GM21515 (cell line): ENCODE data around the gene SLC25A6.
"Not testable (repeated sequence)": the region's sequence is repeated elsewhere in the genome, so short reads cannot be mapped to it uniquely, and the experiment has no call there.

Experiments used
- ATAC-seq: cut with Tn5 transposase; IDR thresholded peaks from one replicate; pipeline ENCODE4 v1.9.1; 2021; ENCODE audit not compliant: unreplicated experiment

The SLC25A6 gene

DNA sequence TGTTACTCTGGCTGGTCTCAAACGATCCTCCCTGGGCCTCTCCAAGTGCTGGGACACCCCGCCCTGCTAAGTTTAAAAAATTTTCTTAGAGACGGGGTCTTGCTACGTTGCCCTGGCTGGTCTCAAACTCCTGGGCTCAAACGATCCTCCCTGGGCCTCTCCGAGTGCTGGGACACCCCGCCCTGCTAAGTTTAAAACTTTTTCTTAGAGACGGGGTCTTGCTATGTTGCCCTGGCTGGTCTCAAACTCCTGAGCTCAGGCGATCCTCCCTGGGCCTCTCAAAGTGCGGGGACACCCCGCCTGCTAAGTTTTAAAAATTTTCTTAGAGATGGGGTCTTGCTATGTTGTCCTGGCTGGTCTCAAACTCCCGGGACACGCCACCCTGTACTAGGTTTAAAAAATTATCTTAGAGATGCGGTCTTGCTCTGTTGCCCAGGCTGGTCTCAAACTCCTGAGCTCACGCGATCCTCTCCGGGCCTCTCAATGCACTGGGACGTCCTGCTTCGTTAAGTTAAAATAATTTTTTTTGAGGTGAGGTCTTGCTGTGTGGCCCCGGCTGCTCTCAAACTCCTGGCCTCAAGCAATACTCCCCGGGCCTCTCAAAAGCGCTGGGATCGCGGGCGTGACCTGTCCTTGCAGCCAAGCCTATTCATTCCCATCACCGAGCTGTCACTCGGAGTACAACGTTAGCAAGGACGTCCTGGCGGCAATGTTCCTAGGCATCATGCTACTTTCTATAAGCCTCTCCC, 1.1 kb downstream of the SLC25A6 start:
- no peak for ATAC-seq

DNA sequence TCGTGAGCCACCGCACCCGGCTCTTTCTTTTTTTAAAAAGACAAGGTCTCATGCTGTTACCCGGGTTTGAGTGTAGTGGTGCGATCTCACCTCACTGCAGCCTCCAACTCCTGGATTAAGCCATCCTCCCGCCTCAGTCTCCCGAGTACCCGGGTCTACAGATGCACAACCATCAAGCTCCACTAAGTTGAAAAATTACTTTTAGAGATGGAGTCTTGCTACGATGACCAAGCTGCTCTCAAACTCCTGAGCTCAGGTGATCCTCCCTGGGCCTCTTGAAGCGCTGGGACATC, 2.0 kb downstream of the SLC25A6 start:
- ATAC-seq, result no peak

DNA sequence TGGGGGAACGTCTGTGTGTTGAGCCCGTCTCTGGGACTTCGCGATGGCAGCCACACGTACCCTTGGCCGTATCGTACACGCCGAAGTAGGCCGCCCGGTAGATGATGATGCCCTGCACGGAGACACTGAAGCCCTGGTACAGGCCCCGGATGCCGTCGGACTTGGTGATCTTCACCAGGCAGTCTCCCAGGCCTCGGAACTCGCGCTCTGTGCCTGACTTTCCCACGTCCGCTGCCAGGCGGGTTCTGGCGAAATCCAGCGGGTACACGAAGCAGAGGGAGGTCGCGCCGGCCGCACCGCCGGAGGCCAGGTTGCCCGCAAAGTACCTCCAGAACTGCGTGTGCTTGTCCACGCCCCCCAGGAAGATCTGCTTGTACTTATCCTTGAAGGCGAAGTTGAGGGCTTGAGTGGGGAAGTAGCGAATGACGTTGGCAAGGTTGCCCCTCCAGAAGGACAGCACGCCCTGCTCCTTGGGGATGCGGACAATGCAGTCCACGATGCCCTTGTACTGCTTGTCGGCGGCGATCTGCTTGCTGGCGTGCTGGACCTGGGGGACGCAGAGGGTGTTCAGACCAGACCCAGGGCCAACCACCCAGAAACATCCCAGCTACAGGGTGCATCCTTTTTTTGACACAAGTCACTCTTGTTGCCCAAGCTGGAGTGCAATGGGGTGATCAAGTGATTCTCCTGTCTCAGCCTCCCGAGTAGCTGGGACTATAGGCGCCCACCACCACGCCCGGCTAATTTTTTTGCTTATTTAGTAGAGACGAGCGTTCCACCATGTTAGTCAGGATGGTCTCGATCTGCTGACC, 2.5 kb downstream of the SLC25A6 start:
- ATAC-seq, result no peak

DNA sequence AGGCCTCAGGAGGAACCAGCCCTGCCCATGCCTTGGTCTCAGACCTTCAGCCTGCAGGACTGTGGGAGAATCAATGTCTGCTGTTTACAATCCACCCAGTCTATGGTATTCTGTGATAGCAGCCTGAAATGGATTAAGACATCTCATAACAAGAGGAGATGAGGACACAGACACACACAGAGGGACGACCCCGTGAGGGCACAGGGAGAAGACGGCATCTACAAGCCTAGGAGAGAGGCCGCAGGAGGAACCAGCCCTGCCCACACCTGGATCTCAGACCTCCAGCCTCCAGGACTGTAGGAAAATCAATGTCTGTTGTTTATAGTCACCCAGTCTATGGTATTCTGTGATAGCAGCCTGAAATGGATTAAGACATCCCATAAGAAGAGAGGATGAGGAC, 3.3 kb downstream of the SLC25A6 start:
- no peak for ATAC-seq

DNA sequence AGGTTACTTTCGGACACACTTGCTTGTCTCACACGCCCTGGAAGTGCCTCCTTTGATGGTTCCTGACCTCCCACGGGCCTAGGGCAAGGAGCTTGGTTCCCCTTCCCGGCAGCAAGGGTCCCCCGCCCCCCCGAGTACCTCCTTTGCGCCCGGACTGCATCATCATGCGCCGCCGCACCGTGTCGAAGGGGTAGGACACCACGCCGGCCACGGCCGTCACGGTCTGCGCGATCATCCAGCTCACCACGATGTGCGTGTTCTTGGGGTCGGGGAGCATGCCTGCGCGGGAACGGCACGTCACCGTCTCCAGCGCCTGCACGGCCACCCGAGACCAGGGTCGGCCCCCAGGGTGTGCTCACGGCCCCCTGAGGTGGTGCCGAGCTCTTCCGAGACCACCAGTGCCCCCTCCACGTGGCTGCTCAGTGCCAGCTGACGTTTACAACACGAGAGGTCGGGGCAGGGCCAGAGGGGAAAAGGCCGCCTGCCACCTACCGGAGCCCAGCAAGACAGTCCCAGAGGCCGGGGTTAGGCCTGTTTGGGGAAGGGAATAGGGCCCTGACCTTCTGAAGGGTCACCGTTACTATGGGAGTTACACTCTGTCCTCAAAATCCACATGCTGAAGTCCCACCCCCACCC, 4.7 kb downstream of the SLC25A6 start:
- no peak for ATAC-seq

DNA sequence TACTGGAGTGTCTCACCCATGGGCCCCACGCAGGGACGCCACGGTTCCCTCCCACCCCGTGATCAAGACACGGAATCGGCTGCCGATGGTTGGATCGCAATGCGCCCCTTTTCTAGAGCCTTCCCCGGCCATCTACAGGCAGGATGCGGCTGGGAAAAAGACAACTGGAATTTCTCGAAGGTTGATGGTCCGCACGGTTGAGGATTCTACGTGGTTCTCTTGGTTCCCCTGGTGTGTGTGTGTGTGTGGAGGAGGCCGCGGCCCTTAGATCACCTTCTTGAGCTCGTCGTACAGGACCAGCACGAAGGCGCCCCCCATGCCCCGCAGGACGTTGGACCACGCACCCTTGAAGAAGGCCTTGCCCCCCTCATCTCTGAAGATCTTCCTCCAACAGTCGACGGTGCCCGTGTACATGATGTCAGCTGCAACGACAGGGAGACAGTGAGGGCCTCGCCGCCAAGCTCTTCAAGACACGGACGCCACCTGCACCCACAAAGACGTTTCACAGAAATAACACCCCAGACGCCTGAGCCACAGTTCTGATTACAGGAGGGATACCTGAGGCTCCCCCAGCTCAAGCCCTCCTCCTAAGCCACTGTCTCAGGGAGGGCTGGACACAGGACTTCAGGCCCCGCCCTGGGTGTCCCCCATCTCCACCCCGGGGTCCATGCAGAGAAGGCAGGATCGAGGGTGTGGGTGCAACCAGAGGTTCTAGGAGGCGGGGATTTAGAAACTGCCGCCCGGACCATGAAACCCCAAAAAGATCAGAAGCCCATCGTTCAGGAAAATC, 5.4 kb downstream of the SLC25A6 start:
- ATAC-seq, result no peak

DNA sequence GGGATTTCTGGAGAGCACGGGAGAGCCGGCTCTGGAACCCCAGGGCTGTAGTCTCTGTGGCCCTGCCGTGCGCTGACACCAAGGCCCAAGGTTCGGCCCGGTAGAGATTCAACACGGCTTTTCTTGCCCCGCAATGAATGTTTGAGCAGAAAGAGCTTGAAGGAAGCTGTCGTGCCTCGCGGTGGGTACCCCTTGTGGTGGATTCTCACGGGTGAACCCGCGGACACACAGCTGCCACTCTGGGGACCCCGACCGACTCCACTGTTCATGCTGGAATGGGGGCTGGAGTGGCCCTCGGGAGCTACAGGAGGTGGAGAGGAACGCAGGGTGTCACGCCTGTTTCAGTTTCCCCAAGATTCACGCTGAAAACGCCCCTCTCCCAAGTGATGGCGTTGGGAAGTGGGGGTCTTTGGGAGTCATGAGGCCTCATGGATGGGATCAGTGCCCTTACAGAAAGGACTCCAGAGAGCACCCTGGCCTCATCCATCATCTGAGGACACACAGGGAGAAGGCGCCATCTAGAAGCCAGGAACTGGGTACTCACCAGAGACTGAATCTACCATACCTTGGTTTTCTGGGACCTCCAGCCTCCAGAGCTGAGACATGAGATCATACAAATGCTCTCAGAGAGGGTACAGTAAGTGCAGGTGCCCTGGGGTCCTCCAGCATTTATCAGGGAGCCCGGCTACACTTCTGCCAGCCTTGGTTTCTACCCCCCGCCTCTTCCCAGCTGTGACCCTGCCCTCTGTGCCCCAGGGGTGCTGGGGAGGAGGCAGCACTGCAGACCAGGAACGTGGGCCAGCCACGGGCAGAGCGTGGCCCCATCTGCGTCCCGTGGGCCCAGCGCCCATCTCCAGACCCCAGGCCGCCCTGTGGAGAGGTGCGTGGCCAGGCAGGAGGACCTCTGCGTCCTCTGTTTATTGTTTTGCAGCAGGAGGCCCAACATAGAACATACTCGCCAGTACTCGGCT, 6.4 kb downstream of the SLC25A6 start:
- ATAC-seq, result no peak

DNA sequence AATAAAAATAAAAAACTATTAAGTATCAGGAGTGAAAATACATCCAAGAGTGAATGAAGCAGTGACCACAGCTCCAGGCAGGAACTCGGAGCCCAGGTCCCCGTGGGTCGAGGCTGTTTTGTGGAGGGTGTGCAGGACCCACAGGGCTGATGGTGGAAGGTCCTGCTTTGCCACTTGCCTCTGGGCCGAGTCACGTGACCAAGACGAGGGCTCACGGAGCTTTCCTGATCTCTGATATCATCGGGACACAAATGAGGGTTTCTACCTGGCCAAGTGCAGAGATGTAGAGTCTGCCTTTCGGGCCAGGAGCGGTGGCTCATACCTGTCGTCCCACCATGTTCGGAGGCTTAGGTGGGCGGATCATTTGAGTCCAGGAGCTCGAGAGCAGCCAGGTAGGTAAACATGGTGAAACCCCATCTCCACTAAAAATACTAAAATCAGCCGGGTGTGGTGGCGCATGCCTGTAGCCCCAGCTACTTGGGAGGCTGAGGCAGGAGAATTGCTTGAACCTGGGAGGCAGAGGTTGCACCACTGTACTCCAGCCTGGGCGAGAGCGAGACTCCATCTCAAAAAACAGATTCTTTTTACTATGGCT, 7.2 kb downstream of the SLC25A6 start:
- no peak for ATAC-seq

DNA sequence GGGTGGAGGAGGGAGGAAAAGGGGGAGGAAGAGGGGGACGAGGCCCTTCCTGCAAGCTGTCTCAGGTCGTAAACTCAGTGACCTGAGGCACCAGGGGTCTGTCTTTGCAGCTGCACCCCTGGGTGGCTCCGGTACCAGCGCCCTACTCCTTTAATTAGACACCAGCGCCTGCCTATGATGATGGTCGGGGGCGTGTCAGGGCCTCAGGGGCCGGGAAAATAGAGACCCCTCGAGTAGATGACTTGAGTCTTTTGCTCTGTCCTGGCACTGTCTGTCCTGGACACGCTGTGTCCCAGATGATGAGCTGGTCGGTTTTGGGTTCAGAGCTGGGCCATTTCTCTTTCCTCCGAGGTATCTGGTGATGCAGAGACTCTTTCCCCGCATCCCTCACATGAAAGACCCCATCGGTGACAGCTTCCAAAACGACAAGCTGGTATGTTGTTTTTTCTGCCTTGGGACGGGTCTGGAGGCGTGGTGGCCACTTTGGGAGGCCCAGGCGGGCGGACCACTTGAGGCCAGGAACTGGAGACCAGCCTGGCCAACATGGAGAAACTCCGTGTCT, 11.2 kb downstream of the SLC25A6 start:
- no peak for ATAC-seq

DNA sequence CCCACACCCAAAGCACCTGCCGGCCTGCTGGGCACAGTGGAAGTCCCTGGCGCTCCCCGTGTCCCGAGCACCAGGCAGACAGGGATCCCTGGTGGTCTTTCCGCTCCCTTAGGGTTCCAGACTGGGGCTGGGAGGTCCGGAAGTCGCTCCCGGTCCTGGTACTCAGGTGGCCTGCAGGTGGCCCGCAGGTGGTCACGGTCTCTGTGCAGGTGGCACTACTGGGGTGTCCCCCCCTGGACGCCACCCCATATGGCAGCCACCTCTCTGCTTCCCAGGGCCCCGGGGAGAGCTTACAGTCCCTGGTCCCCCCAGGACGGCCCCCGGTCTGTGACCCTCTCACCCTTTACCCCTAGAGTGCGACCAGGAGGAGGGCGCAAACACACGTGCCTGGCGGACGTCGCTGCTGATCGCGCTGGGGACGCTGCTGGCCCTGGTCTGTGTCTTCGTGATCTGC, 13.6 kb downstream of the SLC25A6 start:
- no peak for ATAC-seq

DNA sequence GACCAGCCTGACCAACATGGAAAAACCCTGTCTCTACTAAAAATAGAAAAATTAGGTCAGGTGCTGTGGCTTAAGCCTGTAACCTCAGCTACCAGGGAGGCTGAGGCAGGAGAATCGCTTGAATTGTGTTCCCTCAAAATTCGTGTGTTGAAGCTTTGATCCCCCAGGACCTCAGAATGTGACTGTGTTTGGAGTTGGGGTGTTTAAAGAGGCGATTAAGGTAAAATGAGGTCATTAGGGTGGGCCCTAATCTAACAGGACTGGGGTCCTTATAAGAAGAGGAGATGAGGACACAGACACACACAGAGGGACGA, 23.6 kb downstream of the SLC25A6 start:
- no peak for ATAC-seq

DNA sequence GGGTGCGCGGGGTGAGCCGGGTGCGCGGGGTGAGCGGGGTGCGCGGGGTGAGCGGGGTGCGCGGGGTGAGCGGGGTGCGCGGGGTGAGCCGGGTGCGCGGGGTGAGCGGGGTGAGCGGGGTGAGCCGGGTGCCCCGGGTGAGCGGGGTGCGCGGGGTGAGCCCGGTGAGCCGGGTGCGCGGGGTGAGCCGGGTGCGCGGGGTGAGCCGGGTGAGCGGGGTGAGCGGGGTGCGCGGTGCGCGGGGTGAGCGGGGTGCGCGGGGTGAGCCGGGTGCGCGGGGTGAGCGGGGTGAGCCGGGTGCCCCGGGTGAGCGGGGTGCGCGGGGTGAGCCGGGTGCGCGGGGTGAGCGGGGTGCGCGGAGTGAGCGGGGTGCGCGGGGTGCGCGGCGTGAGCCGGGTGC, 25.6 kb downstream of the SLC25A6 start:
- ATAC-seq, result not testable (repeated sequence)

DNA sequence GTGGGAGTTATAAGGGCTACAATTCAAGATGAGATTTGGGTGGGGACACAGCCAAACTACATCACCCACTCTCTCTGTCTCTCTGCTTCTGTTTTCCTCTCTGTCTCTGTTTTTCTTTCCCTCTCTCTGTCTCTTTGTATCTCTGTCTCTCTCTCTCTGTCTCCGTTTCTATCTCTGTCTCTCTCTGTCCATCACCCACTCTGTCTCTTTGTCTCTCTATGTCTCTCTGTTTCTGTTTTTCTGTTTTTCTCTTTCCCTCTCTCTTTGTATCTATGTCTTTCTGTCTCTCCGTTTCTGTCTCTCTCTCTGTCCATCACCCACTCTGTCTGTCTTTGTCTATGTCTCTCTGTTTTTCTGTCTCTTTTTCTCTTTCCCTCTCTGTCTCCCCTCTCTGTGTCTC, 30.0 kb downstream of the SLC25A6 start:
- ATAC-seq, result no peak

DNA sequence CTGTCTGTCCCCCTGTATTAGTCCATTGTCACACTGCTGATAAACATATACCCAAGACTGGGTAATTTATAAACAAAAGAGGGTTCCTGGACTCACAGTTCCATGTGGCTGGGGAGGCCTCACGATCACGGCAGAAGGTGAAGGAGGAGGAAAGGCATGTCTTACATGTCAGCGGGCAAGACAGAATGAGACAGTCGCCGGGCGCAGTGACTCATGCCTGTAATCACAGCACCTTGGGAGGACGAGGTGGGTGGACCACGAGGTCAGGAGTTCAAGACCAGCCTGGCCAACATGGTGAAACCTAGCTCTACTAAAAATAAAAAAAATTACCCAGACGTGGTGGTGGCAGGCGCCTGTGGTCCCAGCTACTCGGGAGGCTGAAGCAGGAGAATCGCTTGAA, 30.6 kb downstream of the SLC25A6 start:
- ATAC-seq, result no peak

DNA sequence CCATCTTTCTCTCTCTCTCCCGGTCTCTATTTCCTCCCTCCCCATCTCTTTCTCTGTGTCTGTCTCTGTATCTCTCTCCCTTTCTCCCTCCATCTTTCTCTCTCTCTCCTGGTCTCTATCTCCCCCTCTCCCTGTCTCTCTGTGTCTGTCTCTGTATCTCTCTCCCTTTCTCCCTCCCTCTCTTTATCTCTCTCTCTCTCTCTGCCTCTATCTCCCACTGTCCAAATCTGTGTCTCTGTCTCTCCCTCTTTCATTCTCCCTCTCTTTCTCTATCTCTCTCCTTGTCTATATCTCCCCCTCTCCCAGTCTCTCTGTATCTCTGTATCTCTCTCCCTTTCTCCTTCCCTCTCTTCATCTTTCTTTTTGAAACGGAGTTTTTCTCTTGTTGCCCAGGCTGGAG, 31.7 kb downstream of the SLC25A6 start:
- no peak for ATAC-seq

DNA sequence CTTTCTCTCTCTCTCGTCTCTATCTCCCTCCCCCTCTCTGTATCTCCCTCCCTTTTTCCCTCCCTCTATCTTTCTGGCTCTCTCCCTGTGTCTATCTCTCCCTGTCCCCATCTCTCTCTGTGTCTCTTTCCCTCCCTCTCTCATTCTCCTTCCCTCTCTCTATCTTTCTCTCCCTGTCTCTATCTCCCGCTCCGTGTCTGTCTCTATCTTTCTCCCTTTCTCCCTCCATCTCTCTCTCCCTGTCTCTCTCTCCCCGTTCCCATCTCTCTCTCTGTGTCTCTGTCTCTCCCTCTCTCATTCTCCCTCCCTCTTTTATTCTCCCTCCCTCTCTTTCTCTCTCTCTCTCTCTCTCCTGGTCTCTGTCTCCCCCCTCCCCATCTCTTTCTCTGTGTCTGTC, 32.4 kb downstream of the SLC25A6 start:
- no peak for ATAC-seq

DNA sequence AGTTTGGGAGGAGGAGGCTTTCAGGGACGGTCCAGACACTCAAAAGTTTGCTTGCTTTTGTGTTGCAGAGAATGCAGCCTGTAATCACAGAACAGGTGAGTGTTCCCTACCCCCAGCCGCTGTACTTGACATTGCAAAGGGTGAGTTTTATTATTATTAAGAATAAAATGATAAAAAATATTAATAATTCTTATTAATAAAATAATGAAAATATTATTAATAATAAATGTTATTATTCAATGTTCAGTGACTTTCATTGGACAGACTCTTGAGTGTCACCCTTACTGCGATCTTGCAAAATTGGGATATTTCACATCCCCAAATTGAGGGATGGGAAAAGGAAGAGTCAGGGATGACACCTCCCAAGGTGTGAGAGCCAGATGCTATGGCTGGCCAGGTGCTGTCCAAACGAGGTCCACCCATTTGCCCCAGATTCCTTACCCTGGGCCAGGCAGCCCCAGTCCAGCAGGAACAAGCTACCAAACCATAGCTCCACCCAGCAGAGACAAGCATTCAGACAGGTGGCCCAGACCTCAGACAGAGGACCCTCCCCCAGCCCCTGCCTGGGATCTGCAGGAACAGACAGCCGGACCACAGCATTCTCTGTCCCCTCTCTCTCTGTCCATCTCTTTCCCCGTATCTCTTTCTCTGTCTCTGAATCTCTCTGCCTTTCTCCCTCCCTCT, 33.0 kb downstream of the SLC25A6 start:
- no peak for ATAC-seq

DNA sequence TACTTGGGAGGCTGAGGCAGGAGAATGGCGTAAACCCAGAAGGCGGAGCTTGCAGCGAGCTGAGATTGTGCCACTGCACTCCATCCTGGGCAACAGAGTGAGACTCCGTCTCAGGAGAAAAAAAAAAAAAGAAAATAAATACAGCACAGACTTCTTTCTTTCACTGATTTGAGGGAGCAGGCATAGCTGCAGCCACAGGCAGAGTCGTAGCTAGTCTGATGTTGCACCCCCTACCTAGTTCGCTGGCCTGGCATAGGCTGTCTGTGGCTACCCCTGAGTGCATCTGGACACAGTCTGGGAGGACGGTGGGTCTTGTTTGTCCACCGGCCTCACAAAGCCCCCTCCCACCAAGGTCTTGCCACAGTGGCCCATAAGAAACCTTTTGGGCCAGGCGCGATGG, 33.9 kb downstream of the SLC25A6 start:
- ATAC-seq, result no peak
